Heart left ventricle (tissue), 16 donors: ENCODE data around the gene INF2. TPM values are rescaled to one million over a fixed set of nuclear protein-coding genes. Genes with fewer than 3 reads are reported as not detected.

Experiments used
- ATAC-seq, 4 donors: fragments of 200-7000 bp; cut with Tn5 transposase; one replicate each; pipeline ENCODE4 v1.9.1; 2020 to 2022; ENCODE audit warnings: moderate library complexity in 4 of 4, mild to moderate bottlenecking in 3 of 4, moderate number of reproducible peaks in 1 of 4
- DNase-seq, 5 donors: peaks; one replicate each; pipeline ENCODE4 v3.0.0-alpha.2; 2020
- H3K27ac ChIP-seq, 12 donors: fragments of 200-600 bp; sonication (generic) in 4 of 12; one replicate each; pipeline versions ENCODE4 v1.5.0 to v1.8.0; 2016 to 2022; ENCODE audit warnings: mild to moderate bottlenecking in 2 of 12
- H3K27me3 ChIP-seq, 9 donors: fragments of 200-600 bp; sonication (generic) in 2 of 9; one replicate each; pipeline versions ENCODE4 v1.5.1 to v1.8.0; 2016 to 2022; ENCODE audit warnings: mild to moderate bottlenecking in 3 of 9
- H3K36me3 ChIP-seq, 9 donors: fragments of 200-600 bp; sonication (generic) in 2 of 9; one replicate each; pipeline versions ENCODE4 v1.5.0 to v1.8.0; 2018 to 2022; ENCODE audit warnings: mild to moderate bottlenecking in 2 of 9
- H3K4me1 ChIP-seq, 12 donors: fragments of 200-600 bp; sonication (generic) in 4 of 12; one replicate each; pipeline versions ENCODE4 v1.5.0 to v1.8.0; 2016 to 2022; ENCODE audit warnings: mild to moderate bottlenecking in 3 of 12
- H3K4me3 ChIP-seq, 12 donors: fragments of 200-600 bp; sonication (generic) in 4 of 12; one replicate each; pipeline versions ENCODE4 v1.5.0 to v1.8.0; 2017 to 2022; ENCODE audit warnings: mild to moderate bottlenecking in 9 of 12, moderate library complexity in 4 of 12
- H3K9me3 ChIP-seq, 12 donors: fragments of 200-600 bp; sonication (generic) in 4 of 12; one replicate each; pipeline versions ENCODE4 v1.5.0 to v1.8.0; 2016 to 2022; ENCODE audit warnings: mild to moderate bottlenecking in 1 of 12
- CTCF ChIP-seq, 12 donors: fragments of 200-600 bp; sonication (generic) in 4 of 12; IDR thresholded peaks; one replicate each; pipeline versions ENCODE4 v1.5.0 to v1.8.0; 2018 to 2022; ENCODE audit warnings: antibody characterized with exemption in 12 of 12, mild to moderate bottlenecking in 5 of 12
- POLR2A ChIP-seq, 2 donors: fragments of 450-650 bp; IDR thresholded peaks; one replicate each; pipeline ENCODE4 v1.6.1; 2017; ENCODE audit warnings: antibody characterized with exemption in 2 of 2, mild to moderate bottlenecking in 2 of 2, moderate library complexity in 2 of 2
- WGBS, 4 donors: extraction: QIAGEN DNeasy Blood & Tissue Kit in 2 of 4; methylation state at CpG; one replicate each; pipeline versions ENCODE4 v1.1.5 to v1.1.7; 2013 to 2018; 5-methylcytosine and 5-hydroxymethylcytosine counted together
- intact Hi-C, 10 donors: fragments of 100-400 bp; cut with DNase I; formaldehyde crosslinking; loops; one replicate each; pipeline versions ENCODE4 v1.11.1 to v1.14.2; 2022
- polyA plus RNA-seq, 2 donors: library from polyadenylated mRNA; stranded (reverse); fragments of 200-250 nt; gene quantifications; one replicate each; pipeline ENCODE4 v1.2.3, GENCODE V29; 2013
- total RNA-seq, 9 donors: library from RNA; depleted of rRNA in 2 of 9; stranded (reverse); fragments of >200 nt in 2 of 9; fragmentation: NEBNext Ultra II Directional in 3 of 9; extraction: Animal tissue kit (Norgen Biotek cat#: 25700) in 3 of 9; gene quantifications; one replicate each; pipeline versions ENCODE4 v1.1.0 to v1.2.4, GENCODE V29; 2016 to 2023
- donor health status: ischemic (EF 13 %, LVEDD 7.1; RV severe dilation, severe dysfunction).
- donor health status: healthy with polysubstance abuse.
- donor health status: DM: no; HTN: yes; CAD: no.
- donor health status: DM: no; HTN: no; CAD: no.
- donor health status: ischemic (EF 25% LVEDD 6.9; RV normal size, moderate dysfunction).
- donor health status: ischemic (EF 25% LVEDD 5.7; RV mildly dilated, moderate dysfunction).
- donor health status: healthy.
- donor health status: DM: yes; HTN: yes; CAD: no.
- donor health status: ischemic (EF 35%, LVEDD 5.7; RV mildly dilated, moderate dysfunction).
- donor health status: nonischemic (EF 11% LVEDD 7.7; RV severe dilation, severe dysfunction).
- donor health status: DM: yes; HTN: yes; CAD: no.
- donor health status: PGD.
- donor health status: ischemic (EF 29% LVEDD 5.4; RV normal size, mild dysfunction).
- donor health status: nonischemic (EF 23%, LVEDD 6.1; RV moderate dilation, normal function).

INF2 gene
- total and polyA plus RNA-seq, 11 donors = 26.0 to 58.9 (median 28.8) TPM

- Histone ChIP-seq H3K36me3 (peaks cover 0 to 23% (median 12%) of the 10 kb centered on the region in 9 donors), H3K4me1 (peaks cover 3 to 81% (median 44%) of the 10 kb centered on the region in 12 donors), H3K4me3 (peak overlapping the region in 9 of 12 donors; percentile 63 to 96 (median 80)), H3K27me3 (no peaks in the 10 kb centered on the region), H3K27ac (peak overlapping the region; percentile 69 to 98 (median 90)), H3K9me3 (no peaks in the 10 kb centered on the region)
- ATAC-seq = no peak
- no peak for DNase-seq
- WGBS, 4 donors = 55 to 63% (median 60%) methylated on average over 6 to 26 of the region's 26 CpGs
- TF ChIP-seq CTCF (IDR thresholded peaks at IDR 0.05) (no peak), POLR2A (IDR thresholded peaks at IDR 0.05) (no peak)
- intact Hi-C loops = loop anchor here in 2 of 10 donors (1.0 to 10.0 kb wide), 2 partner anchors 29 to 138 kb away; no protein-coding TSS in a partner anchor
Observed at GRCh38 chr14:104722938-104723650, 33.7 kb downstream of the INF2 start.

GRCh38 chr14:104723651-104724406 lies 34.4 kb downstream of the INF2 start, which contains the start of gene ADSS1:
TSS of gene ADSS1 (plus strand) at chr14:104724229. CDS start at chr14:104724271, 42 bp downstream.
- intact Hi-C loops = loop anchor here in 2 of 10 donors (10.0 kb wide), 1 partner anchor 139 kb away; no protein-coding TSS in a partner anchor
- peaks cover 3 to 80% (median 42%) of the 10 kb centered on the region in 12 donors for H3K4me1 ChIP-seq
- peak within 1 kb of the TSS; percentile 77 to 98 (median 90) for H3K27ac ChIP-seq
- no peaks in the 10 kb centered on the region for H3K27me3 ChIP-seq
- H3K9me3 ChIP-seq = no peaks in the 10 kb centered on the region
- ATAC-seq (peak in 3 of 4 donors; percentile 34 to 59 (median 57)), DNase-seq (peak; percentile 82 to 89 (median 83))
- TF ChIP-seq CTCF (IDR thresholded peaks at IDR 0.05) (peak; percentile 82 to 97 (median 92)), POLR2A (IDR thresholded peaks at IDR 0.05) (peak in 1 of 2 donors; percentile 58)
- WGBS, 4 donors = 0 to 2% (median 2%) methylated on average over 23 to 82 of the region's 82 CpGs
- H3K4me3 ChIP-seq = peak within 1 kb of the TSS; percentile 63 to 96 (median 78)
- peaks cover 0 to 19% (median 10%) of the 10 kb centered on the region in 9 donors for H3K36me3 ChIP-seq

GRCh38 chr14:104724407-104724980 lies 35.1 kb downstream of the INF2 start:
- H3K4me1 ChIP-seq = peaks cover 3 to 74% (median 42%) of the 10 kb centered on the region in 12 donors
- peak overlapping the region; percentile 77 to 98 (median 90) for H3K27ac ChIP-seq
- no peaks in the 10 kb centered on the region for H3K27me3 ChIP-seq
- H3K4me3 ChIP-seq = peak overlapping the region; percentile 63 to 96 (median 78)
- DNase-seq (peak in 4 of 5 donors; percentile 76 to 90 (median 83)), ATAC-seq (peak; percentile 30 to 57 (median 44))
- no peaks in the 10 kb centered on the region for H3K9me3 ChIP-seq
- intact Hi-C loops = loop anchor here in 2 of 10 donors (10.0 kb wide), 1 partner anchor 140 kb away; no protein-coding TSS in a partner anchor
- TF ChIP-seq POLR2A (IDR thresholded peaks at IDR 0.05) (no peak), CTCF (IDR thresholded peaks at IDR 0.05) (no peak)
- 2 to 3% (median 3%) methylated on average over 14 to 27 of the region's 27 CpGs for WGBS, 4 donors
- peaks cover 0 to 13% (median 4%) of the 10 kb centered on the region in 9 donors for H3K36me3 ChIP-seq
